Hematopoietic multipotent progenitor cell treated with erythropoietin and hydrocortisone succinate and interleukin-3 and kit ligand, for 6 days (in vitro differentiated cells): ENCODE data around the gene DCP1B.

Experiments
- DNase-seq: peaks from one replicate; pipeline ENCODE4 v3.0.0-alpha.2; 2015

The DCP1B gene

DNA sequence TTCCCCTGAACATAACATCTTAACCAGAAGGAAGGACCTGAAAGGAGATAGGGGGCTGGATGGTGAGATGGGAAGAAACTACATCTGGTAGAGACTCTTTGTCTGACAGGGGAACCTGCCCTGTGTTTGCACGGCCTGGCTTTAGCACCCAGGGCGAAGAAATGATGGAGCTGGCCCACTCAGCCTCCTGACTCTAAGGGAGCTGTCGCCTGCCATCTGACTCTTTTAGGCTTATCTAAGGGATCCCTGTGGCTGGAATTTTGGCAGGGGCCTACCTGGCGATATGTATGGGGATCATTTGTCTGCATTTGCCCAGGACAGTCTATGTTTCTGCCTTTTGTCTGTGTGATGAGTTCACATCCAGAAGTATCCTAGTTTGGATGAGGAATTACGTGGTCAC lies 70.2 kb downstream of the DCP1B start:
- DNase-seq = no peak

DNA sequence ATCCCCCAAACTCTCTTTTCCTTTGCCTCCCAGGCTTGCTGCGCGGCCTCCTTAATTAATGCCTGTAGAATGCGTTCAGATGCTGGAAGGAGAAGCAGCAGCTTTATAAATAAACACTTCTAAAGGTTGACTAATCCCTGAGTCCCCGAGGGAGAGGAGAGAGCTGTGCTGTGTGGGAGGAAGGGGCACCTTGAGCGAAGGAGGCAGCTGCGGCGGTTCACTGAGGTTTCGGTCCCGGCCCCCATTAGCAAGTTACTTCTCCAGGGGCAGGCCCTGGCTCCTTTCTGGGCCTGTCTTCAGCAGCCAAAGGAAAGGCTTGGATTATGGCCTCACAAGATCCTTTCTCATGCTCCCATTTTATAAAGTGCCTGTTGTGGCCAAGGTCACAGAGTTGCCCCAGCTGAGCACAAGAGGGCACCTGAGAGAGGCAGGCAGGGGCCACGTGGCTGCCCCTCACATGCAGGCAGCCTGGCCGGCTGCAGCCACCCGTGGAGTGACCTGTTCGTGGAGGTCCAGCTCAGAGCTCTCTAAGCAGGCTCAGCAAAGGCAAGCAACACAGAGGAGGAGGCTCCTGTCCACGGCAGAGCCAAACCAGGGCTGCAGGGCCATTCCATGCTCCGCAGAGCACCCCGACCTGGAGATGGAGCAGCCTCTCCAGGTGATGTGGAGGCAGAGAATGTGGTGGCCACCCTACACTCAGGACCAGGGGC lies 70.8 kb downstream of the DCP1B start:
- no peak for DNase-seq

DNA sequence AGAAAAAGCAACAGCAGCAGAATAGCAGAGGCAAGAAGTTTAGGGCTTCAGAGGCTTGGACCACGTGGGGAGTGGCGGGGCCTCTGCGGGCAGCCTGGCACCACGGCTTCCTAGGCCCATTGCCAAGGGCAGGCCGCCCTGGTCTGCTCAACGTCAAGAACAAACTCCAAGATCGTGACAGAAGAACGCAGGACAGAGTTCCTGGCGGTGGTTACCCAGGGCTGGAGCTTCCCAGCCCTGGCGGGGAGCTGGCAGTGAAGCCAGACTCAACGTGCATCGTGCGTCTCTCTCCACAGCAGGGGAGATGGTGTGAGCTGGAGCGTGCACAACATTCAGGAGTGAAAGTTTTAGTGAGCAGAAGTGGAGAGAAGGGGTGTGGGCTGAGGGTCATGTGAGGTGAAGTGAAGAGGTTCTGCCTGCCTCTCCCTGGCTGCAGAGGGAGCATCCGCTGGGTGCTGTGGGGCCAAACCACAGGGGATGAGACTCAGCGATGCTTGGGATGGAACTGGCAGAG lies 71.9 kb downstream of the DCP1B start:
- peak; percentile 69 for DNase-seq

DNA sequence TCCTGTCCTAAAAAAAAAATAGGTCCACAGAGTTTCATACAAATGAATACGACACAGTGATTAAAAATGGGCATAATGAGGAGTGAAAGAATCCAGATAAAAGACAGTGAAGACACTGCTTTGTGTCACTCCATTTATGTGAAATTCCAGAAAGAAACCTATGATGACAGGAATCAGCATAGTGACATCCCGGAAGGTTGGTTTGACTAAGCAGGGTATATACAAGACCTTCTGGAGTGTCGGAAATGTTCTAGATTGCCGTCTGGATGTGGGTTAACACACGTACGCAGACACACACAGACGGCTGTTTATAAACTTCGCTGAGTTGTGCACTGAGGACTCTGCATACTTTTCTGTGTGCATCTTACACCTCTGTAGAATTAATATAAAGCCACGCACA lies 72.6 kb downstream of the DCP1B start:
- no peak for DNase-seq

DNA sequence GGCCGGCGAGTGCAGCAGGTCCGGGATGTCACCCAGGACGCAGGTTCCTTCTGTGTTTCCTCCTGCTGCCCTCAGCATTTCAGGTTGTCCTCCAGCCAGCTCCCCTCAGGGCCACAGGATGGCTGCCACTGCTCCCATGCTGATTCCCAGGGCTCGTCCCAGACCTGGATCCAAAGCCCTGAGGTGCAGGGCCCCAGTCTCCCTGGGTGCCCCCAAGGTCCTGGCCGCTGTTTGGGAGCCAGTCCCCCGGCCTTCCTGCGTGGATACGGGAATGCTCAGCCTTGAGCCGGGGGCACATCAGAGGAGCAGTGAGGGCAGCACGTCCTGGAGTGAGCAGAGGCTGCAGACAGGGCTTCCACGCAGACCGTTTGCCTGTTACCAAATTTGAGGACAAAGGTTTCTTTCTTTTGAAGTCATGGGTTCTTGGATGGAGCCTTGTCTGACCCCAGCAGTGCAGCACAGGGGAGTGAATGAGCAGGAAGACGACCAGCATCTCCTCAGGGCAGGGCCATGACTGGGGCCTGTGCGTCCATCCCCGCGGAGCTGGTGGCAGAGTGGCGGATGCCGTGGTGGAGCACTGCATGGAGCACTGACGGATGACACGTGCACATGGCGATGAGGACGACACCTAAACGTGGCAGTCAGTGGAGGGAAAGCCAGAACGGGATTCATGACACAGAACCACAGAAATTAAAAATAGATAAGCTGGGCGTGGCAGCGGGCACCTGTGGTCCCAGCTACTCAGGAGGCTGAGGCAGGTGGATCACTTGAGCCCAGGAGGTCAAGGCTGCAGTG lies 73.3 kb downstream of the DCP1B start:
- no peak for DNase-seq

DNA sequence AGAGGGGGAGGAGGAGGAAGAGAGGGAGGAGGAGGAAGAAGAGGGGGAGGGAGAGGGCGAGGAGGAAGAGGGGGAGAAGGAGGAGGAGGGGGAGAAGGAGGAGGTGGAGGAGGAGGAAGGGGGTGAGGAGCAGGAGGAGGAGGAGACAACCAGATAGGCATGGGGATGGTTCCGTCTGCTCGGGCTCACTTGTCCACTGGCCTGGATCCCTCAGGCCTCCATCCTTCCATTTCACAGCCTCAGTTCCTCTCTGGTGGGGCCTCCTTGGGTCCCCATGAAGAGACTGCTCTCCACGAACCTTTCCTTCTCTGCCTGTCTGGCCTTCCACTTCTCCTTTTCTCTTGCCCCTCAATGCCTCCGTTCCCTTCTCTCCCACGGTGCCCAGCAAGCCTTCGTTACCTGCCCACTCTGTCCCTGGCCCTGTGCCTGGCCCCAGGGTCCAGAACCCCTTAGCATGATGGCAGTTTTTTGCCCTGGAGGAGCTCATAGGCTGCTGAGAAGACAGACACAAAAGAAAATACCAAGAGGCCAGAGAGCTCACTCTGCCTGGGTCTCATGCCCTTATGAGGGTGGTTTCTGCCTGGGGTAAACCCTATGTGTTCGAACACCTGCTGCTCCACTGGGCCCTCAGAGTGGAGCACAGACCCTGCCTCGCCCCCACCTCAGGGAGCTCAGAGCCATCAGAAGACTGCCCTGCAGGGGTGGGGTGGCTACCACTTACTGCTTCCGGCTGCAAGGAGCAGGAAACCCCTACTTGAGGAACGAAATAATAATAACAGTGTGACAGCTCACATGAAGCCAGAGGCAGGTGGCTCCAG lies 74.1 kb downstream of the DCP1B start:
- DNase-seq = no peak

DNA sequence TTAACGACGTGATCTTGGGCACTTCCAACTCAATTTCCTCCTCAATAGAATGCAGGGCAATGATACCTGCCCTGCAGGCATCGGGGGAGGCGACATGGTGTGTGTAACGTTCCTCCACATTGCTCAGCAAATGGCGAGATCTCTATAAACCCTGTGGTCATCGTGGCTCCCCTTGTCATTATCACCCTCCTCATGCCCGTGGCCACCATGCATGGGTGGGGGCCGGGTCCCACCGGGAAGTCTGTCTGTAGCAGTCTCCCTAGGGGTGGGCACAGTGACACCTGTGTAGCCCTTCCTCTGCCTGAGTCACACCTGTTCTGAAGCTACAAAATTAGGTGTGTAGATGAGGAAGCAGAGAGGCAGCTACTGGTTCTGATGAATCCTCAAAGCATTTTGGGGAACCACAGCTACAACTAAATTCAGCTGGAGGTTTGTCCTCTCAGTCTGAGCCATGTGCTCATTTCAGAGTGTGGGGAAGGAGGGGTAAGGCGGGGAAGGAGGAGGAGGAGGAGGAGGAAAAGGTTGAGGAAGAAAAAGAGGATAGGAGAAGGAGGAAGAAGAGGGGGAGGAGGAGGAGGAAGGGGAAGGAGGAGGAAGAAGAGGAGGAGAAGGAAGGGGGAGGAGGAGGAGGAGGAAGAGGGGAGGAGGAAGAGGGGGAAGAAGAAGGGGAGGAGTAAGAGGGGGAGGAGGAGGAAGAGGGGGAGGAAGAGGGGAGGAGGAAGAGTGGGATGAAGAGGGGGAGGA lies 74.8 kb downstream of the DCP1B start:
- DNase-seq = no peak

DNA sequence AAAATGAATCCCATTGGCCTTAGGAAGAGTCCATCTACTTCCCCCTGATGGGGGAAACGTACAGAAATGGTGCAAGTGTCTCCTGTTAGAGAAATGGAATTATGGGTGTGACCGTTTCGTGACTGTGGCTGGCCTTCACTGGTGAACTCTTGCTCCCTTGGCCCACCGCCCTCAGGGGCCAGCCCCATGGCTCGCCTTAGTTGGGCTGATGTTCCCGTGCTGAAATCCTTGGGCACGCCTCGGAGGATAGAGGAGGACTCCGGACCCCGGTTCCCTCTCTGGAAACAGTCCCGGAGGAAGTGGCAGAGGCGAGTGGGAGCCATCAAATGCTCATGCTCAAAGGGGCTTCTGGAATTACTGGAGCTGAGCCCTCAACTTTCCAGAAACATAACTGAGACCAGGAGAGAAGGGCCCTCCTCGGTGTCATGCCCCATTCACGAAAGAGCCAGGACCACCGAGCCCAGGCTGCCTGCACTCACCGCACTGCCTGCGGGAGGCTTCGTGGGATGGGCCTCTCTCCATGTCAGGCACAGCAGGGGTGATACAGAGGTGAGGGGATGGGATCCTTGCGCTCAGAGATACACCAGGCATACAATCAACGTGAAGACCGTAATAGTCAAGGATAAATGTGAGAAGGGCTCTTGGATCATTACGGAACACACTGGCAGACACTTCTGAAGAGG lies 75.7 kb downstream of the DCP1B start:
- DNase-seq = no peak

DNA sequence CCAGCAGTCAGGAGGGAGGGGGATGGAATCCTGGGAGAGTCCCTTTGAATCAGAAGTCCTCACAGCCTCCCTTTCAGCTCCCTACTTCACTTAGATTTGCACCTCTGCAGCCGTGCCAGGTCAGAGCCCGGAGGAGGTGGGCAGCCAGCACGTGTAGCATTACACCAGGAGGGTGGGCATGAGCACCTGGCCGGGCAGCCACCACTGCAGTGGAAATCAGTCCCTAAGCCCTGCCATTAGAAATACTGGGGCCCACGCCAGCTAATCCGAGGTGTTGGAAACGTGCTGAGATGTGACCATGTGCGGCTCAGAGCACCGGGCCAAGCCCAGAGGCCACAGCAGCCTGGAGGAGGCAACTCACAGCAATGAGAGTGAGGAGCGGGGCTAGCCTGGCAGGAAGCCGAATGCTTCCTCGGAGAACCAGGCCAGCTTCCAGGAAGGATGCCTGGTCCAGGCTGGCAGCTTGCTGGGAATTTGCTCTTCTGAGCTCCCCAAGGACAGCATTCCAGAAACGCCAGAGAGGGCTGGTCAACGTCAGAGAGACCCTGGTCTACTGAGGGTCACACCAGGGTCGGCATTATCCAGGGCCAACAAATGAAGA lies 76.4 kb downstream of the DCP1B start:
- DNase-seq = no peak

DNA sequence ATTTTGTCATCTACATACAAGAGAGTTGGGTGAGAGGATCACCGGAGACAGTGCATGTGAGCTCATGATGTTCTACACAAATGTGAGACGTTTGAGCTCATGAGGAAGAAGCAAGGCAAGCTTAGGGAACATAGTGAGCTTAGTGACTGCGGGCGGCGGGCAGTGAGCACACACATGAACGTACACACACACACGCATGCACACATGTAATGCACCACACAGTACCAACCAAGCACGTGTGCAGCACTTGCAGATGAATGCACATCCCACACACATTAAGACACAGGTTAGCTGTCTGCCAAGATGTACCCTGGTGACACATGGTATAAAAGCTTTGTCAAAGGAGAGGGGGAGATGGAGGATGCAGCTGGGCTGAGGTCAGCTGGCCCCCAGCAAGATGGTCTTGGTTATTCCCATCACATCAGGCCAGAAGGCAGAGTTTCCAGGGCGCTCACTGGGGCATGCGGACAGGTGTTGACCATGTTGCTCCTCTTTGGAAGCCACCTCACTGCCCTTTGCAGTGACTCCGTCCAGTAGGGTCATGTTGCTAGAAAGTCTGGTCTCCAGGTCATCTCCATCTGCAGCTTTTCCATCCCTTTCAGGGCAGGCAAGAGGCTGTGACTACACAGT lies 77.1 kb downstream of the DCP1B start:
- DNase-seq = no peak

DNA sequence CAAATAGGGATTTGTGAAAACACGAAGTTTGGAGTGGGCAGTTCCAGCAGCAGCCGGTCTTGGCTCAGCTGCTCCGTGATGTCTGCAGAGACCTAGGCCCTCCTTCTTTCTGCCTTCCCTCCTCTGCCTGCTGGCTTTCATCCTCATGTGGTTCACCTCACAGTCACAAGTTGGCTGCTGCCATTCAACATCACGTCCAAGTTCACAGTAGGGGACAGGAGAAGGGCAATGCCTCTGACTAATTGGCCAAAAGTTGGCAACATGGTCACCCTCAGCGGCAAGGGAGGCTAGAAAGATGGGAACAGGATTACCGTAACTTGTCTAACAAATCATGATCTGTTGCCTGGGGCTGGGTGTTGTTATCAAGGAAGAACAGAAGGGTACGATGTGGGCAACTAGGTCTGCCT lies 78.0 kb downstream of the DCP1B start:
- peak; percentile 56 for DNase-seq

DNA sequence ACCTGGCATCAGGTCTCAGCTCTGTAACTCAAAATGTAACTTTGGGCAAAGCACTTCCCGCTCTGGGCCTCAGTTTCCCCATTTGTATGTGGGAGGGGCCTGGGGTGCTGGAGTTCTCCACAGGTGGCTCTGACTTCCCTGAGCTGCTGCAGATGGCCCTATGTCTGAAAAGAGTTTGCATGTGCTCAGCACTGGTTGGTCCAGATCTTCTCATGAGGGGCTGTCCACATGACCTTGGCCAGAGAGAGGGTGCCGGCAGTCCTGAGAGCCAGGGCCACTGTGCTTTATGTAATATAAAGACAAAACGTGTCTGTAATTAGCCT lies 78.6 kb downstream of the DCP1B start:
- peak; percentile 7 for DNase-seq

DNA sequence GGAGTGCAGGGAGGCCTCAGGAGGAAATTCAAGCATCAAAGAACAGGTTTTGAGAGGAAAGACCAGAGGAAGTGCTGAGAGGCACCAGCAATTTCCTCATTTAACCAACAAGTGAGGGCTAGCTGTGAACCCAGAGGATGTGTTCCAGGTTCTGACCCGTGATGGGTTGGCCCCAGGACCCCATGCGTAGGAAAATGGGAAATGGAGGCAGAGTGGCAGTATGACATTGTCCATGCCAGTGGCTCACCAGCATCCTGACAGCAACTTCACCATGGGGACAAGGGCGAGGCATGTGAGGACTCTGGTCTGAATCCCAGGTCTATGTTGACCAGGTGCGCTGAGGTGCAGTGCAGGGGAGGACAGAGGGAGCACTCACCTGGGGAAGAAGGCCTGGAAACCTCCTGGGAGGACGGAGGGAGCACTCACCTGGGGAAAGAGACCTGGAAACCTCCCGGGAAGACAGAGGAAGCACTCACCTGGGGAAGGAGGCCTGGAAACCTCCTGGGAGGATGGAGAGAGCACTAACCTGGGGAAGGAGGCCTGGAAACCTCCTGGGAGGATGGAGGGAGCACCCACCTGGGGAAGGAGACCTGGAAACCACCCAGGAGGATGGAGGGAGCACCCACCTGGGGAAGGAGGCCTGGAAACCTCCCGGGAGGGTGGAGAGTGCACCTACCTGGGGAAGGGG lies 79.1 kb downstream of the DCP1B start:
- DNase-seq = peak; percentile 0

DNA sequence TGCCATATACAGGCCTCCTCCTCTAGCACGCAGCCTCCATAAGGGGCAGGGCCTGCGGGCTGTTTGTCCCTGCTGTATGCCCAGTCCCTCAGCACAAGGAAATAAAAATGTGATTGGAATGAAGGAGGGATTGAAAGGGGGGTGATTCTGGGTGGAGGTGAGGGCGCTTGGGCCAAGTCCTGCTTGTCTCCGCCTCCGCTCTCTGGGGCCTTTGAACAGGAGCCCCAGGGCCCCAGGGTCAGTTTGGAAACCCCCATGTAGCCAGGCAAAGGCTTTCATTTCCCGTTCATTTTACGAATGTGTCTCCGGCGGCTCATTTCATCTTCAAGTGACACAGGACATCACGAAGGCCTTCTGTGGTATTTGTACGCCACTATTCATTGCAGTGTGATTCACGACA lies 81.3 kb downstream of the DCP1B start:
- DNase-seq = peak; percentile 0

DNA sequence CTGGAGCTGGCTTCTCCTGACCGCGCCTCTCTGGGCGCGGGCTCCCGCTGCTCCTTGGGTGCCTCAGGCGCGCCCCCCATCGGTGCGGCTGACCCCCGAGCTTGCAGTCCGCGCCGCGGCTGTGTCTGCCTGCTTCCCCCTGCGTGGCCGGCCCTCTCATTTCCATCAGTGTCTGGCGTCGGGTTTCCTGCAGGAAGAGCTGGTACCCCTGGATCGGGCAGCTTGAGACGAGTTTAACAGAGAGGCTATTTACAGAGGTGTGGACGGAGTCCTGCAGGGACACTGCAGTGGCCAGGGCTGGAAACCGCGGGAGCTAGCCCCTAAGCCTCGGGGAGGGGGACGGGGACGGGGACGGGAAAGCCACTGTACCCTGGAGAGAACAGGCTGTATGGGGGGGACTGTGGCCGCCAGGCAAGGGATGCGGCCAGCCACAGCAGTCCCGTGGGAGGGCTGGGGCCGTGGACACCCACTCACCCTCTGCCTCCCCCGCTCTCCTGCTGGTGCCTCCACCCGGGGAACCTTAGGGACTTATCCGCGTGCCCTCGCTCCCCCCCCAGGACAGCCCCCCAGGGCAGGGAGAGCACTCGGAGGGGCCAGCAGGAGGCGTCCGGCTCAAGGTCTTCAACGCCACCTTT lies 82.1 kb downstream of the DCP1B start:
- DNase-seq = no peak

DNA sequence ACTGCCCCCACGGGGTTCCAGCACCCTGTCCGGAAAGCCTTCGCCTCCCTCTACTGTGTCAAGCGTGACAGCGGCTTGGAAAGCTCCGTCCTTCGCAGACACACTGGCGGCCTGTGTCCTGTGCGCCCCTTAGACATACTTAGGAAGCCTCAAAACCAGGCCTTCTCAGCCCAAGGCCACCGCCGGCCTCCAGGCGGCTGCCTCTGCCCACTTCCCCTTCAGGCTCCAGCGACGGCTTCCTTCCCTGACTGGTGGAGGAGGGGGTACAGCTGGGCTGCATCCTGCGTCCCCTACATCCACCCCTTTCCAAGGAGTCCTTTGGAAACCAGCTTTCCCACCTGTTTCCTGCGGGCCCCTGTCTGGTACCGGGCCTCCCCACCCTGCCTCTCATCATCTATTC lies 83.3 kb downstream of the DCP1B start:
- DNase-seq = peak; percentile 72

DNA sequence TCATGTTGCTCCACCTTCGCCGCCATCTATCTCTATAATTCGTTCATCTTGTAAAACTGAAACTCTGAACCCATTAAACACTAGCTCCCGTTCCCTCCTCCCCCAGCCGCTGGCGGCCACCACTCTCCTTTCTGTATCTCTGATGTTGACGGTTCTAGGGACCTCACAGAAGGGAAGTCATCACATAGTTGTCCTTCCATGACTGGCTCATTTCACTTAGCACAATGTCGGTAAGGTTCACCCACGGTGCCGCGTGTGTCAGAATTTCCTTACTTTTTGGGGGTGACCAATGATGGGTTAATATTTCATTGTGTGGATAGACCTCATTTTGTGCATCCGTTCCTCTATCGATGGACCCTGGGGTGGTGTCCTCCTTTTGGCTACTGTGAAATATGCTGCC lies 83.8 kb downstream of the DCP1B start:
- no peak for DNase-seq

DNA sequence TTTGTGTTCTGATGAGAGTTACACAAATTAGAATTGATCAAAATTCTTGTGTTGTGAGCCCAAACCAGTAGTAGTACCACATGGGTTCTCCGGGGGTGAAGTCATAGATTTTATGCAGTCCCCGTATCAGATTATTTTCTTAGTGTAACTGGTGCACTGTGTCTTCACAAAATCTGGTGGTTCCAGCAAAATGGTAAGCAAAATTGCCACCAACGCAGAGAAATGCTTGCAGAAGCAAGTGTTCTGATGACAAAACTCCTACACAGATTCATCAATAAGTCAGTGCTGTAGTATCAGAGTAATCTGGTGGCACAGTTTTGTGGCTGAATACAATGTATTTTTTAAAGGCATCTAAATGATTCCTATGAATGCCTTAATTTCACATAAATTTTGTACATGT lies 84.5 kb downstream of the DCP1B start:
- no peak for DNase-seq

DNA sequence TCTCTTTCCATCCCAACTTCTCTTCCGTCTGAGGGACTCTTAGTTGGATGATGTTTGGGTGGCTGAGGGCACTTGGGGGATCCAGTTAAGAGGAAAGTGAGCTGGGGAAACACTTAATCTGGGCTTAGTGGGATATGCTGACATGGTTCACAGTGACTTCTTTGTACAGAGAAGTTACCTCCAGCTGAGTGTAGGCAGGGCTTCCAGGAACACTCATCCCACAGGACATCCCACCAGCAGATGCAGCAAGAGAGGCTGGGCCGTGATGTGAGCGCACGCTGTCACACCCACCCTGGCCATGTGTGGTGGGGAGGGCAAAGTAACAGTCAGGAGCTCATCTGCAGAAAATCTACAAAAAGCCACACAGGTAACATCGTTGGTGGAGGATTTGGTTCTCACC lies 85.0 kb downstream of the DCP1B start:
- no peak for DNase-seq

DNA sequence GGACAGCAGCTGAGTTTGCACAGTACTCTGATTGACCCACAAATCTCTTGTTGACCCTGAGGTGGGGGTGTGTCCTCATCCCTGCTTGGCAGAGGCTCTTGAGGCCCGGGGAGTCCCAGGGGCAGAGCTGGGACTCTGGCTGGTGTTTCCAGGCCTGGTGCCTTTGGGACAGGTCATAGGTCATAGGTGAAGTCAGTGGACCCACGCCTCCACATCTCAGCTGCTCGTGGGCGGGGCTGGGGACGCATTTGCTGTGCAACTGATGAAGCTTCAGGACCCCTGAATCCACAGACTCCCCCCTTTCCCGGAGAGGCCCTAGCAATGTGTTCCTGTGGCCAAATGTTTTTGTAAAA lies 85.4 kb downstream of the DCP1B start:
- no peak for DNase-seq
